Left cardiac atrium (tissue), 4 donors: Measurements from ENCODE around the gene HHATL. TPM values are rescaled to one million over a fixed set of nuclear protein-coding genes. Genes with fewer than 3 reads are reported as not detected.

Source experiments
- ATAC-seq, 2 donors: fragments of 200-7000 bp; cut with Tn5 transposase; one replicate each; pipeline ENCODE4 v1.9.1; 2020; ENCODE audit warnings: mild to moderate bottlenecking in 2 of 2, moderate library complexity in 2 of 2
- DNase-seq: peaks from one replicate; pipeline ENCODE4 v3.0.0-alpha.2; 2020
- intact Hi-C, 2 donors: fragments of 100-400 bp; cut with DNase I; formaldehyde crosslinking; loops; one replicate each; pipeline versions ENCODE4 v1.14.1 to v1.15.1; 2022 to 2023
- total RNA-seq, 2 donors: library from RNA; stranded (reverse); fragmentation: NEBNext Ultra II Directional; extraction: Animal tissue kit (Norgen Biotek cat#: 25700); gene quantifications; one replicate each; pipeline ENCODE4 v1.2.1, GENCODE V29; 2021
- donor health status: DM: no; HTN: yes; CAD: no.
- donor health status: DM: no; HTN: yes; CAD: no; lungs with severe emphysema.
- donor health status: DM: yes; HTN: yes; CAD: no.
- donor health status: Dilated cardiomyopathy.

Gene HHATL
- total RNA-seq, 2 donors from 2014 or later = 431 to 706 TPM

DNA sequence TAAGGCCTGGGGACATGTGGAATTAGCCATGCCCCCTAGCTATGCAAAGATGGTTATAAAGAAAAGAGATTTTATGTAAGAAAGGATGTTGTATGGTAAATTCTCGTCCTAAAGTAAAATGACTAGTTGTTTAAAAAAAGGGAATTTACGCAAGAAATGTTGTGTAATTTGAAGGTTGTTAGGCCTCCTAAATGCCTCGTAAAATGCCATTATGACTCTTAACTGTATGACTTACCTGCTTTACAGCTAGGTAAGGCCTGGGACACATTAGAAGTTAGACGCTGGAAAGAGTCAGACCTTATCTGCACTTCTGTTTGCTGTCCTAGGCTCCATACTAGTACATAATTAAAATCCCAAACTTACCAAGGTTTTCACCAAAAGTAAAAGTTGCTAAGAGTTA, 17.5 kb upstream of the HHATL start:
- DNase-seq (no peak), ATAC-seq (no peak)
- intact Hi-C loops = no loop called here

DNA sequence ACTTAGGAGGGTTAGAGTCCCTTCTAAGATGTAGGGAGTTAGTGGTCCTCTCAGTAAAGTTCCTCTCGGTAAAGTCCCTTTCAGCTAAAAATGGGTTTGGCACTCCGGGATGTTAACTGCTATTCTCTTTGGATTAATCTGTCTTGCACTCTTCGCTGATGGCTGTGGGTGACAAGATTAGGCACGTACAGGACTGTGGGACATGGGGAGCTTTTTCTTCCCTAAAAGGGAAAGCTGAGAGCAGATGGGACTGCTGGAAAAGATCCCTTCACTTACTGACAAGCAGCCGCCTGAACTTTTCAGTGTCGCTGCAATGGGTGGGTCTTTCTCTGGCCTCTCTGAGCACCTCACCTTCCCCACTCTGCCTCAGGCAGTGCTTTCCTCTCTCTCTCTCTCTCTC, 16.4 kb upstream of the HHATL start:
- intact Hi-C loops = no loop called here
- peak; percentile 29 for DNase-seq
- ATAC-seq = peak; percentile 86 to 89

DNA sequence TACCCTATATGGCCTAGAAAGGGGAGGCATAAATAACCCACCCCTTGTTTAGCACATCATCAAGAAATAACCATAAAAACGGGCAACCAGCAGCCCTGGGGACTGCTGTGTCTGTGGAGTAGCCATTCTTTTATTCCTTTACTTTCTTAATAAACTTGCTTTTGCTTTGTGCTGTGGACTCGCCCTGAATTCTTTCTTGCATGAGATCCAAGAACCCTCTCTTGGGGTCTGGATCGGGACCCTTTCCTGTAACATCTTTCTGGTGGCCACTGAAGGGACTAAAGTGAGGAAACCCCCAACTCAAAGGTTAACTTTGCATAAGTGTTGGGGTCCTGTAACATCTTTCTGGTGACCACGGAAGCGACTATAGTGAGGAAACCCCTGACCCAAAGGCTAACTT, 15.7 kb upstream of the HHATL start:
- ATAC-seq (no peak), DNase-seq (no peak)
- intact Hi-C loops = no loop called here

DNA sequence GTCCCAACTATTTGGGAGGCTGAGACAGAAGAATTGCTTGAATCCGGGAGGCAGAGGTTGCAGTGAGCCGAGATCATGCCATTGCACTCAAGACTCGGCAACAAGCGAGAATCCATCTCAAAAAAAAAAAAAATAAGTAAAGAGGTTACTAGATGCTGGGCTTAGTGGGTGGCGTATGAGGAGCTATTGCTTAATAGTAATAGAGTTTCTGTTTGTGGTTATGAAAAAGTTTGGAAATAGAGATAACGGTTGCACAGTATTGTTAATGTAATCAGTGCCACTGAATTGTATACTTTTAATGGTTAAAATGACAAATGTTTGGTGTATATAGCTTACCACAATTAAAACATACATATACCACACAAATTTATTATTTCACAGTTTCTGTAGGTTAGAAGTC, 14.7 kb upstream of the HHATL start:
- DNase-seq = peak; percentile 3
- intact Hi-C loops = no loop called here

DNA sequence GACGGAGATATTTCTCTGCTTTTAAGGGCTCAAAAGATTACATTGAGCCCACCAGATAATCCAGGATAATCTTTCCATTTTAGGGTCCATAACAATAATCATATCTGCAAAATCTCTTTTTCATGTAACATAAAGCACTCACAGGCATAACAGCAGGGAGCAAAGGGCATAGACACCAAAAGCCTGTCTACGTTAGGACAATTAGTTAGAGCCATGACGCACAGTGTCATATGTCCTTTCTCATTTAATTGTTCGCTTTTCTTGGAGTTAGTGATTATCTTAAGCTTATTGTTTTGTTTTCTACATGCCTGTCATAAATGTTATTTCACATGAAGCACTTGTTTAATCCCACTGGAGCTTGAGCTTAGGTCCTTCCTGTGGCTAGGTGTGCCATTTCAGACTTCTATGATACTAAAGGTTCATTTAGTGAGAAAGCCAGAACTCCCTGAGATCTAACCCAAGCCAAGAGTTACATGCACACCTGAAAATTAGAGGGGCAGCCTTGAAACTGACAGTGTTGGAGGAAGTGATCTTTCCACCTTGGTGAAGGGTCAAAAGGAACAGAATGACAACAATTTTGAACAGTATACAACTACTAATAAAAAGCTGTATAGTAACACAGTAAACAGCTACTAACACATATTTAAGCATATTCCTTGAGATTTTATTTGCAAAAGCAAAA, 11.7 kb upstream of the HHATL start:
- intact Hi-C loops = no loop called here
- ATAC-seq (no peak), DNase-seq (no peak)

More for the DNA sequence above, 14.7 kb upstream of the HHATL start:
- no peak for ATAC-seq

DNA sequence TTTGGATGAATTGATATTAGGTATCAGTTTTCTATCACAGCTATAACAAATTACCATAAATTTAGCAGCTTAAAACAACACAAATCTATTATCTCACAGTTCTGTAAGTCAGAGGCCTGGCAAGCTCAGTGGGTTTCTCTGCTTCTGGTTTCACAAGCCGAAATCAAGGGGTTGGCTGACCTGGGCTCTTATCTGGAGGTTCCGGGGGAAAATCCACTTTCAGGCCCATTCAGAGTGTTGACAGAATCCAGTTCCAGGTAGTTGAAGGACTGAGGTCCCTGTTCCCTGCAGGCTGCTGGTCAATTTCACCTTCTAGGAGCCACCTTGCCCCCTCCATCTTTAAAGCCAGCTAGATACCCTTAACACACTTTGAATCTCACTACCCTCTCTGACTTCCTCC, 11.1 kb upstream of the HHATL start:
- DNase-seq (peak; percentile 14), ATAC-seq (no peak)
- intact Hi-C loops = no loop called here

DNA sequence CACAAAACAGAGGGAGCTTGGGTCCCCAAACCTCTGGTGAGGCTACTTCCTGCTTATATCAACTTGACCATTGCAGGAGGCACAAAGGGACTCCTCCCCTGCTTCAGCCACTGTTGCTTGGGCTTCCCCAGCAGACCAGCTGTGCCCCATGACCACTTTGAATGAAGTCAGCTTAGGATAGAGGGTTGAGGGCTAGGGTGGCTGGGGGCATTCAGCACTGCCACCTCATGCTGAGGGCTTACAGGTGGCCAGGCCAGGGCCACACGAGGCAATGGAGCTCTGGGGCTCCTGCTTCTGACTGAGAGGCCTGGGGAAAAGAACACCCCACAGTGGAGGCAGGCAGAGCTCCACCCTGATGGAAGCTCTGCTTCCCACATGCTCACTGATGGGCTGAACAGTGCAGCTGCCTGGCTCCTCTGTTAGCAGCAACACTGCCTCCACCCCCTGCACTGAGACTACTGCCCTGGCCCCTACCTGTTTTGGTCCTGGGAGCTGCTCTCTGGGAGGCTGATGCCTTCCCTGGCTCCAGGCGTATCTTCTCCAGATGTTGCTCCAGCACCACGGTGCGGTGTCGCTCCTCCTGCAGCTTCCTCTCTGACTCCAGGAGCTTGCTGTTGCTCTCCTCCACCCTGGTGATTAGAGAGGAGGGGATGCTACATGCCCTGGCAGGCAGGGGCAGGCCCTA, 10.2 kb upstream of the HHATL start:
- DNase-seq (peak; percentile 8), ATAC-seq (no peak)
- intact Hi-C loops = no loop called here

DNA sequence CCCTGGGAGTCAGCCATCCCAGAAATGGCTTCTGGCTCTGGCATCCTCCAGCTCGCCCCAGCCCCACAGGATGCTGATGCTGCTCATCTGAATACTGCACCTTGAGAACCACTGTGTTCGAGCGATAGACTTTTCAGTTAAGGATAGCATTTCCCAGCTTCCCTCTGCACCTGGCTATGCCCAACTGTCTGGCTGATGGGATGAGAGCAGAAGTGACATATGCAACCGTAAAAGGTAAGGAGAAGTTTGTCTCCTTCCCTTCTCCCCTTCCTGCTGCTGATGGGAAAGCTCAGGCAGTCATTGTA, 9.7 kb upstream of the HHATL start:
- intact Hi-C loops = no loop called here
- no peak for ATAC-seq
- DNase-seq = no peak

DNA sequence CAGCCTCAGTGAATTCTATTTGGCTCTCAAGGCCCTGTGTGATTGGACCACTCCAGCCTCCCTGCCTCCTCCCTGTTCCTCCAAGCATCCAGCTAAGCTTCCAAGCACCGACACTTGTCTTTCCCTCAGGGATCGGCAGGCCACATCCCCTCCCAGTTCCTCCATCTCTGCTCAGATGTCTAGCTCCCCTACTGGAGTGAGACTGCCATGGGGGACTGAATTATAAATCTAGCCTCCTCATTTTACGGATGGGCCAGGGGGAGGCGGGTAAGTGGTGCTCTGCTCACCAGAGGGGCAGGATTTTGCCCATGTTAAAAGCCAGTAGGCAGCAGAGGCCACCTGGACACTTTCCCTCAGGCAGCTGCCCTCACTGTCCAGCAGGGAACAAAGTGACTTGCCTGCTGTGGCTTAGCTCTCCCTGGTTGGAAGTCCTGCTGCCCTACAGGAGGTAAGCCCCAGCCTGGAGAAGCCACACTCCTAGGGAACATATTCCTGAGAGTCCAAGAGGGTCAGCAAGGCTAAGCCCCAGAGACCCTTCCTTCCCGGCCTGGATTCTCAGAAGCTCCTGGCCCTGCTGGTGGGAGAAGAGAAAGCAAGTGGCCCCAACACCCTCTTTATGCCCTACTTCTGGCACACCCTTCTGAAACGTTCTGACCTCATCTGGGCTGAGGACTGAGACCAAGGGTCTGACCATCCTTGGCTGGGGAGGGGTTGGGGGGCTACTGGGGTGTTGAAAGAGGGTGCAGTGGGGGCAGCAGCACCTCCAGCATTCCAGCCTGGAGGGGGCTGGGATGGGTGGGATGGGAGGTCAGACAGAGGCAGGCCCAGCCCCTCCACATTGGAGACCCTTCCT, 9.1 kb upstream of the HHATL start:
- peak; percentile 10 for DNase-seq
- ATAC-seq = no peak

DNA sequence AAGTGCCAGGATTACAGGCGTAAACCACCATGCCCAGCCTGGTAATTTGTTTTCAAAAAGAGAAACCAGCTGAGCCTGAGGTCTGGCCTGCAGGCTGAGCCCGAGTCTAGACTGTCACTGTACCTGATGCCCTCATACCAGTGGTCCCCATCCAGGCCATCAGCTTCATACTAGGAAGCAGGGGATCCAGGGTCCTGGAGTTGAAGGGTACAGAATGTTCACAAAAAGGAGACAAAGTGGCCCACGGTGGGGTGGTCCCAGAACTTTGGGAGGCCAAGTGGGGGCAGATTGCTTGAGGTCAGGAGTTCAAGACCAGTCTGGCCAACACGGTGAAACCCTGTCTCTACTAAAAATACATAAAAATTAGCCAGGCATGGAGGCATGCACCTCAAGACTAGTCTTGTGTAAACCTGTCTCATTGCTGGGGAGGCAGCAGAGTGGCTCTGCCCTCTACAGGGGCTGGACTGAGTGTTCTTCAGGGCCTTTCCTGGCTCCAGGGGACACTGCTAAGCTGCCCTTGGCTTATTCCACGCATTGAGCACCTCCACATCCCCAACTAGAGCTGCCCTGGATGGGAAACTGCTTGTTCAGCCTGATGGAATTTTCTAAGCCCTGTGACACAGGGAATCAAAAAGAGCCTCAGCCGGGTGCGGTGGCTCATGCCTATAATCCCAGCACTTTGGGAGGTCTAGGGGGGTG, 7.9 kb upstream of the HHATL start:
- no peak for ATAC-seq
- intact Hi-C loops = no loop called here
- peak; percentile 10 for DNase-seq

More for the DNA sequence above, 9.1 kb upstream of the HHATL start:
- intact Hi-C loops = no loop called here

DNA sequence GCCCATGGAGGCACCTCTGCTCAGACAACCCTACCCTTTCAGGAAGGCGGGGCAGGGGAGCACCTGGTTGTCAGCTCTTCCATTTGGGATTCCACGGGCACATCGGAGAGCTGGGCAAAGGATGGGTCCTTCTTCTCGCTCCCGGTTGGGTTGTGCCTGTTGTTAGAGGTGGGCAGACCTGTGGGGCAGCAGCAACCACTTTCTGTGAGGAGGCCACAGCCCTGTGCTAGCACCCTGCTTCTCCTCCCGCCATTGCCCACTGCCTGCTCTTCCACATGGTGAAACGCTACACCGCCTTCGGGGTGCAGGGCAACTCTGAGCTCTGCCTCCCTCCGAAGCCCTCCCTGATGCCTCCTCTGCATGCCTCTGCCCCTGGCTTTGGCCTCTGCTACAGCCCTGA, 7.0 kb upstream of the HHATL start:
- intact Hi-C loops = no loop called here
- DNase-seq (no peak), ATAC-seq (no peak)

DNA sequence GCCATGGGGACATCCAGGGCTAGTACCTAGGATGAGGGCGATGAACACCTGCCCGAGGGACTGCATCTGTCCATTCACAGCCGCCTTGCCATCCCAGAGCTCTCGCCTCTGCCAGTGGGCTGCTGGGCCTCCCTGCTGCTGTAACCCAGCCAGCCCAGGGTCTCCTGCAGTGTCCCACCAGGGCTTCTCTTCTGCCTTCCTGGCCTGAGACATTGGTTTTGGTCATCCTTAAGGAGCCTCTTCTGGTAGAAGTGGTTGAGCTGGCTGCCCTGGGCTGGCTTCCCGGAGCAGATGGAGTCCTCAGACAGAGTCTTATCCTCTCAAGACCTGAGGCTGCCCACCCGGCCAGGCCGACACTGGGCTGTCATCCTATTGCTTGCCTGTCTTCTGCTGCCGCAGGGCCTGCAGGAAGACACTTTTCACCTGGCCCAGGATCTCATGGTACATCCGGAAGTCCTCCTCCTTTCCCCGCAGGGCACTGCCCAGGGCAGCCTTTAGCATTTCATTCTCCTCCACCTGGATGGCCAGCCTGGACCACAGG, 6.1 kb upstream of the HHATL start:
- no peak for ATAC-seq
- no peak for DNase-seq
- intact Hi-C loops = no loop called here

DNA sequence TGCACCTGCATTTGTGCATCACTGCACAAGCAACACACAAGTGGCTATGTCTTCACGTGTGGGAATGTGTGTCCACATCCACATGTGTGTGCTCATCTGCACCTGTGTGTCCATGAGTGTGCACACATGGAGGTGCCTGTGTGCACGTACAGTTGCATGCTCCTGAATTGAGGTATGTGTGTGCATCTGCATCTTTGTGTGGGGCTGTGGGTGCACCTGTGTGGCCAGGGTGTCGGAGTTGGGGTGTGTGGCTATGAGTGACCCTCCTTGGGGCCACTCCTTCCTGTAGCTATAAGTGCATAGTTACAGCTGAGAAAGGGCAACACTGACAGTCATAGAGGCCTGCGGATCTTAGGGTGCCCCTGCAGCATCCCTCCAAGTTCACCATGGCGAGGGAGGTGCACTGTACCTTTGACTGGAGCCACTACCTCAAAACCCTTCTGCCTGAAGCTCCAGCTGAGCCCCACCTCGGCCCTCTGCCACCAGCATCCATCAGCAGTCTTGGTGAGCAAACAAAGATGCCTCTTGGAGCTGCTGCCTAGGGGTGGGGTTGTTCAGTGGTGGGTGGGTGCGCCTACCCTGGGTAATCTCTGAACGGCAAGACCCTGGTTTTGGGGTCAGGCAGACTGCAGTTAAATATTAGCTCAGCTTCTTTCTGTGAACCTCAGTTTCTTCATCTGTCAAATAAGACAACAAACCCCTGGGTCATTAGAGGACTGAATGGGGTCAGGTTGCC, 5.2 kb upstream of the HHATL start:
- intact Hi-C loops = no loop called here
- no peak for DNase-seq
- ATAC-seq = no peak

DNA sequence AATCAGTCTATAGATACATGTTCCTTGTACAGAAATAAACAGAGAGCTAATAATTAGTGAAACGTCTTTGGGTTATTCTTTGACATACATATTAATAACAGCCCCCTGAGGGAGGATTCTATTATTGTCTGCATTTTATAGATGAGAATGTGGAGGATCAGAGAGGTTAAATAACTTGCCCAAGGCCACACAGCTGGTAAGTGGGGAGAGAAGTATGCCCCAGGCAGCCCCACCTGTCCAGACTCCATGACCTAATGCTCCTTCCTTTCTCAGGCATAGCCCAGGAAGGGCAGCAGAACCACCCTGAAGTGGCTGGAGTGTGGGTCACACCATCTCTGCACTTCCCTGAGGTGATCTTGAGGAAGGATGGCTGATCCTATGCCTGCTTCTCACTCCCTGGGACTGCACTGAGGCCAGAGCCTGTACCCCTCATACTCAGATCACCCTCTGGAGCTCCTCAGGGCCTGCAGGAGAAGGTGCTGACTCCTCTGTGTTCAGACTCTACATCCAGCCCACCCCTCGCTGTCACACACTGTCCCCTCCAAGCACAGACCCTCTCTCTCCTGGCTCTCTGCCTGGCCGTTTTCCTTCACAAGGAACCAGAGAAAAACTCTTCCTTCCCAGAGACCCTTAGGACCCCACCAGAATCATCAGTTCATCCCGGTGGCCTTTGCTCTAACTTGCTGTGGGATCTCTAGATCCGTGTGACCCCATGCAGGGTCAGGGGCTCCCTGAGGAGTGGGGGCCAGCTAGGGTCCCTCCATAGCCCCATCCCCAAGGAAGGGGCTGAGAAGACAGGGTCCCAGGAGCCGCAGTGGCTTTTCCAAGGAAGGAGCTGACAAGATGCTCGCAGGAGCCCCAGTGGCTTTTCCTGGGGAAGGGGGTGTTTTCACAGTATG, 4.4 kb upstream of the HHATL start:
- ATAC-seq = no peak
- intact Hi-C loops = no loop called here
- no peak for DNase-seq

DNA sequence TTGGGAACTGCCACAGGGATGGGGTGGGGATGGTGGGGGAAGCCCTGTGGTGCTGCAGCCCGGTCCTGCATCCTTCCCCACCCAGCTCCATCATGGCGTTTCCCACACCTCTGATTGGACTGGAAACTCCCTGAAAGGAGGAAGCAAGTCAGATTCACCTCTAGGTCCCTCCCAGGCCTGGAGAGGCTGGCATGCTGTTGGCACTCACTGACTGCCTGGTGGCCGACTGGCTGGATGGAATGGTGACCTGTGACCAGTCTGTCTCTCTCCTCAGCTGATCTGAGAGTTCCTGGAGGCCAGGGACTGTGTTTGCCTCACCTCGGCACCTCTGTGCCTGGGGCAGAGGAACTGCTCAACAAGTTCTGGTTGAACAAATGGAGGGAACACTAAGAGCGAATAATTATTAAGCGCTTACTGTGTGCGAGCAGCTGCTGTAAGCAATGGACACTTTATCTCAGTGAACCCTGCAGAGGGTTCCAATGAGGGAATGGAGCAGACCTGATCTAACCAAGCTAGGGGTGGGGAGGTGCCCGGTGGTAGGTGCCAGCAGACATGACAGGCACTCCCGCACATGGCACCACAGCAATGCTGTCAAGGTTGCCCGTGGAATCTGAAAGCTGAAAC, 3.5 kb upstream of the HHATL start:
- ATAC-seq (no peak), DNase-seq (no peak)
- intact Hi-C loops = no loop called here

DNA sequence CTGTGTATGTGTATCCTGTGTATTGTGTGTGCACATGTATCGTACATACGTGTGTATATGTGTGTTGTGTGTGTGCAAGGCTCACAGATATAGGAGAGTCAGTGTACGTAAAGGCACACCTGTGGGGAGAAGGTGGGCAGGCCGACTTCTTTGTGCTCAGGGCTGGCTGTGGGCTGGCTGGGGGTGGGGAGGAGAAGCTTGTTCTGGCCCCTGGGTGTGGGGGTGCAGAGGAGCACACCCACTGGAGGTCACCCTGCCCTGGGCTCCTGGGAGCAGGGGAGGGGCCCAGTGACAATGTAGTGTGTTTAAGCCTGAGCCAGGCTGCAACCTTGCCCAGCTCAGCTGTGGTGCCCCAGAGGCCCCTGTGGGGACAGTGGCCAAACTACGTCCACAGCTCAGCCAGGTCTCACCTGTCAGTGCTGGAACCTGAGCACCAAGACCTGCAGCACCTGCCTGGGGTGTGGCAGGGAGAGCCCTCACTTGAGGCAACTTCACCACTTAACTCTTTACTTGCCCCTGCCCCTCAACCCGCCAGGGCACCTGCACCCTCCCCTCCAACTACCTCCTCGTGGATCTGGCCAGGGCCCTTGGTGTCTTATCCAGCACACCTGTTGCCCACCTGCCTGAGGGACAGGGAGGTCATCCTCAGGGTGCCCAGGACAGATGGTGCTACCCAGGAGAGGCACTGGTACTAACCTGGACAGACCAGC, 2.6 kb upstream of the HHATL start:
- intact Hi-C loops = no loop called here
- no peak for DNase-seq
- ATAC-seq = no peak
